SK-N-SH (cell line): ENCODE data around the gene MEX3D.

Experiments
- CTCF ChIP-seq: fragments of 200-600 bp; sonication (generic); IDR thresholded peaks from 2 replicates; pipeline ENCODE4 v1.6.1; 2017; ENCODE audit warnings: antibody characterized with exemption, mild to moderate bottlenecking, moderate library complexity
- EP300 ChIP-seq, 2 experiments: IDR thresholded peaks; 2 replicates each; pipeline versions ENCODE4 v1.4.0 to v1.6.1; 2012; ENCODE audit warnings: borderline replicate concordance in 1 of 2, low read depth in 1 of 2, low read length in 1 of 2
- MAX ChIP-seq: IDR thresholded peaks from 2 replicates; pipeline ENCODE4 v1.4.0; 2012; ENCODE audit warnings: low read depth
- POLR2AphosphoS5 ChIP-seq: IDR thresholded peaks from 2 replicates; pipeline ENCODE4 v1.6.1; 2012; ENCODE audit warnings: low read depth, low read length
- RAD21 ChIP-seq: IDR thresholded peaks from 2 replicates; pipeline ENCODE4 v1.6.1; 2012; ENCODE audit warnings: mild to moderate bottlenecking, low read length
- RCOR1 ChIP-seq: fragments of 150-350 bp; IDR thresholded peaks from 2 replicates; pipeline ENCODE4 v1.6.1; 2017; ENCODE audit warnings: antibody characterized with exemption, low read length
- REST ChIP-seq: IDR thresholded peaks from 2 replicates; pipeline ENCODE4 v1.6.1; 2012; ENCODE audit warnings: mild to moderate bottlenecking, low read depth, low read length, moderate library complexity
- TAF1 ChIP-seq: IDR thresholded peaks from 2 replicates; pipeline ENCODE4 v1.6.1; 2012; ENCODE audit warnings: low read depth, mild to moderate bottlenecking, low read length, moderate library complexity, borderline replicate concordance

- no peak for TF ChIP-seq RAD21
- TF ChIP-seq CTCF = no peak
- no peak for TF ChIP-seq REST
- TF ChIP-seq EP300 (IDR thresholded peaks at IDR 0.05; ENCODE audit: borderline replicate concordance in 1 of 2, low read depth in 1 of 2, low read length in 1 of 2) = no peak
- TF ChIP-seq MAX = no peak
- no peak for TF ChIP-seq POLR2AphosphoS5
- no peak for TF ChIP-seq RCOR1
- TF ChIP-seq TAF1 = no peak
These were observed 40.4 kb upstream of the MEX3D start for GRCh38 chr19:1608359-1609102.
